ENCODE data around the gene XPNPEP2.

GRCh38 chrX:129779747-129780146 lies 41.0 kb downstream of the XPNPEP2 start, which contains the start of gene SASH3:
- TF ChIP-seq CTCF (IDR thresholded peaks at IDR 0.05) (no peak), POLR2A (IDR thresholded peaks at IDR 0.05) (no peak)

Data from uterus (tissue), 2 donors.